Gastroesophageal sphincter (tissue), 3 donors: ENCODE data around the gene ODAD2.

Experiments
- POLR2A ChIP-seq, 2 donors: fragments of 450-650 bp; IDR thresholded peaks; one replicate each; pipeline ENCODE4 v1.6.1; 2017; ENCODE audit warnings: antibody characterized with exemption in 2 of 2, mild to moderate bottlenecking in 2 of 2, moderate library complexity in 1 of 2
- TF ChIP-seq, protein P1 (sequence below), 4 experiments: fragments of 200-600 bp in 2 of 4; fragments of 450-650 bp in 2 of 4; sonication (generic) in 1 of 4; IDR thresholded peaks; one replicate each; pipeline ENCODE4 v1.5.1; 2017 to 2019; ENCODE audit warnings: antibody characterized with exemption in 4 of 4, mild to moderate bottlenecking in 2 of 4, moderate library complexity in 2 of 4

DNA sequence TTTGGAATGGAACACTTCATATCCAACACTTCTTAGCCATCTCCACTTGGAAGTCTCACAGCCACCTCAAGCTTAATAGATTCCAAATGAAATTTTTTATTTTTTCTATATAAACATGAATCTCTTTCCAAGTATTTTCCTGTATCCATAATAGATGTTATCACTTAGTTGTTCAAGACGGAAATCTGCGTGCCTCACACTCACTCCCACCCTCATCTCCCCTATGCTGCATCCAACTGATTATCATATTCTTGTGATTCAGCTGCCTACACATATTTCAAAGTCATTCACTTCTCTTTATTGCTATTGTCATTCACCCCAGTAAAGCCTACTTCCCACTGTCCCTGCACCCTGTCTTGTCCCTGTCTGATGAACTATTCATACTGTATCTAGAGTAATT lies 183.0 kb downstream of the ODAD2 start:
- no peak for TF ChIP-seq POLR2A (IDR thresholded peaks at IDR 0.05)
- TF ChIP-seq, protein P1, sequence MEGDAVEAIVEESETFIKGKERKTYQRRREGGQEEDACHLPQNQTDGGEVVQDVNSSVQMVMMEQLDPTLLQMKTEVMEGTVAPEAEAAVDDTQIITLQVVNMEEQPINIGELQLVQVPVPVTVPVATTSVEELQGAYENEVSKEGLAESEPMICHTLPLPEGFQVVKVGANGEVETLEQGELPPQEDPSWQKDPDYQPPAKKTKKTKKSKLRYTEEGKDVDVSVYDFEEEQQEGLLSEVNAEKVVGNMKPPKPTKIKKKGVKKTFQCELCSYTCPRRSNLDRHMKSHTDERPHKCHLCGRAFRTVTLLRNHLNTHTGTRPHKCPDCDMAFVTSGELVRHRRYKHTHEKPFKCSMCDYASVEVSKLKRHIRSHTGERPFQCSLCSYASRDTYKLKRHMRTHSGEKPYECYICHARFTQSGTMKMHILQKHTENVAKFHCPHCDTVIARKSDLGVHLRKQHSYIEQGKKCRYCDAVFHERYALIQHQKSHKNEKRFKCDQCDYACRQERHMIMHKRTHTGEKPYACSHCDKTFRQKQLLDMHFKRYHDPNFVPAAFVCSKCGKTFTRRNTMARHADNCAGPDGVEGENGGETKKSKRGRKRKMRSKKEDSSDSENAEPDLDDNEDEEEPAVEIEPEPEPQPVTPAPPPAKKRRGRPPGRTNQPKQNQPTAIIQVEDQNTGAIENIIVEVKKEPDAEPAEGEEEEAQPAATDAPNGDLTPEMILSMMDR (IDR thresholded peaks at IDR 0.05), result no peak
